Fibroblast of lung (primary cell): ENCODE measurements around the gene SGCD.

Source experiments
- CTCF ChIP-seq, 2 donors: IDR thresholded peaks in 1 of 2; conservative IDR thresholded peaks in 1 of 2; 1 replicate in 1 of 2; 2 replicates in 1 of 2; pipeline ENCODE4 v1.5.1; 2011 to 2012; ENCODE audit warnings: low read length in 2 of 2, control low read depth in 1 of 2, inconsistent platforms in 1 of 2, low read depth in 1 of 2, mild to moderate bottlenecking in 1 of 2
- EZH2 ChIP-seq: IDR thresholded peaks from 2 replicates; pipeline ENCODE4 v1.5.1; 2012; ENCODE audit warnings: low read length, control low read depth, mild to moderate bottlenecking; ENCODE audit errors: missing control alignments

GRCh38 chr5:156363861-156364260 is 36.9 kb downstream of the SGCD start:
- TF ChIP-seq CTCF (conservative IDR thresholded peaks at IDR 0.05 in 1 of 2, IDR thresholded peaks at IDR 0.05 in 1 of 2; ENCODE audit: low read depth in 1 of 2, low read length in 2 of 2) (no peak), EZH2 (no peak)
